ENCODE measurements around the gene TIMM44.

TIMM44 gene

GRCh38 chr19:7912697-7913564, 30.5 kb downstream of the TIMM44 start:
- no peak for TF ChIP-seq CTCF (IDR thresholded peaks at IDR 0.05; ENCODE audit: insufficient read depth, low read length, missing control alignments)
- no peak for DNase-seq (ENCODE audit: low read depth, low spot score)
- CTCF ChIA-PET: interaction anchor here (1.4 kb wide), 1 partner anchor 9 kb away, joined by 3 read pairs; the partner anchor contains the start of gene MAP2K7
- no peak overlapping the region for H3K4me3 ChIP-seq (ENCODE audit: low read depth, low read length)
- POLR2A ChIA-PET: no interaction called here

- no peak overlapping the region for H3K4me3 ChIP-seq (ENCODE audit: low read depth, low read length)
- CTCF ChIA-PET: interaction anchor here (1.4 kb wide), 1 partner anchor 9 kb away, joined by 3 read pairs; the partner anchor contains the start of gene MAP2K7
- POLR2A ChIA-PET: interaction anchor here (1.0 kb wide), 2 partner anchors 8 to 9 kb away, joined by 3 to 7 read pairs; partner anchors contain the start of genes MAP2K7 and SNAPC2
- TF ChIP-seq CTCF (IDR thresholded peaks at IDR 0.05; ENCODE audit: insufficient read depth, low read length, missing control alignments): no peak
- DNase-seq (ENCODE audit: low read depth, low spot score): no peak
Observed at GRCh38 chr19:7912144-7912696, 31.2 kb downstream of the TIMM44 start.

- ChIA-PET POLR2A (interaction anchor here (1.0 kb wide), 2 partner anchors 8 to 9 kb away, joined by 3 to 7 read pairs; partner anchors contain the start of genes MAP2K7 and SNAPC2), CTCF (interaction anchor here (1.1 kb wide), 1 partner anchor 9 kb away, joined by 4 read pairs; the partner anchor contains the start of gene SNAPC2)
- TF ChIP-seq CTCF (IDR thresholded peaks at IDR 0.05; ENCODE audit: insufficient read depth, low read length, missing control alignments): no peak
- no peak for DNase-seq (ENCODE audit: low read depth, low spot score)
- H3K4me3 ChIP-seq (ENCODE audit: low read depth, low read length): no peak overlapping the region
Observed at GRCh38 chr19:7911508-7912143, 31.8 kb downstream of the TIMM44 start.

GRCh38 chr19:7910321-7911161, 32.9 kb downstream of the TIMM44 start:
- ChIA-PET CTCF (interaction anchor here (1.0 to 1.1 kb wide), 2 partner anchors 10 to 42 kb away, joined by 3 to 4 read pairs; partner anchors contain the start of gene SNAPC2), POLR2A (no interaction called here)
- TF ChIP-seq CTCF (IDR thresholded peaks at IDR 0.05; ENCODE audit: insufficient read depth, low read length, missing control alignments): no peak
- no peak overlapping the region for H3K4me3 ChIP-seq (ENCODE audit: low read depth, low read length)
- DNase-seq (ENCODE audit: low read depth, low spot score): no peak

- TF ChIP-seq CTCF (IDR thresholded peaks at IDR 0.05; ENCODE audit: insufficient read depth, low read length, missing control alignments): no peak
- CTCF ChIA-PET: interaction anchor here (1.0 to 1.7 kb wide), 2 partner anchors 9 to 10 kb away, joined by 3 to 10 read pairs; partner anchors contain the start of gene SNAPC2
- POLR2A ChIA-PET: interaction anchor here (1.1 kb wide), 1 partner anchor 9 kb away, joined by 3 read pairs; no protein-coding TSS in a partner anchor
- DNase-seq (ENCODE audit: low read depth, low spot score): no peak
- no peak overlapping the region for H3K4me3 ChIP-seq (ENCODE audit: low read depth, low read length)
Observed at GRCh38 chr19:7909471-7910067, 33.9 kb downstream of the TIMM44 start.

Measured in AG04449 (cell line).